Measurements from ENCODE around the gene C2orf92. TPM values are rescaled to one million over a fixed set of nuclear protein-coding genes. Genes with fewer than 3 reads are reported as not detected.
A peak's percentile ranks its signal among the peaks of the same experiment; 100 is the strongest.

The C2orf92 gene
- total RNA-seq, result 11.3 TPM

DNA sequence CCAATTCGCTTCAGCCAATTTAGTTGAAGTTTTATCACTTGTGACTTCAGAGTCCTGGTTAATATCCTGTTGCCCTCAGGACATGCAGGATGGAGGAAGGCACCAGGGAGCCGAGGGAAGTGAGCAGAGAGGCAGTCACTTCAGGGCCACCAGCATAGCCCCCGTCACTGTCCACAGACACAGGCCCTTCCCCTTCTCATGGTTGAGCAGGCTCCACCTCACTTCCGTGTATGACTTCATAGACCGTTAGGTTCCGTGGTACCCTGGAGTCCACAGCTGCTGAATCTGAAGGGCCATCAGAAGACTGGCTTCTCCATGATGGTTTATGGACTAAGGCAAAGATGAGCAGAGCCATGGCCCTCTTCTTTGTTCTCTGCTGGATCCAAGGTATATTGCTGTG, at the start of gene C2orf92:
TSS of gene C2orf92 (plus strand) at position 266 of the 400 bp plus-strand sequence. CDS start at position 342, 76 bp downstream.

DNA sequence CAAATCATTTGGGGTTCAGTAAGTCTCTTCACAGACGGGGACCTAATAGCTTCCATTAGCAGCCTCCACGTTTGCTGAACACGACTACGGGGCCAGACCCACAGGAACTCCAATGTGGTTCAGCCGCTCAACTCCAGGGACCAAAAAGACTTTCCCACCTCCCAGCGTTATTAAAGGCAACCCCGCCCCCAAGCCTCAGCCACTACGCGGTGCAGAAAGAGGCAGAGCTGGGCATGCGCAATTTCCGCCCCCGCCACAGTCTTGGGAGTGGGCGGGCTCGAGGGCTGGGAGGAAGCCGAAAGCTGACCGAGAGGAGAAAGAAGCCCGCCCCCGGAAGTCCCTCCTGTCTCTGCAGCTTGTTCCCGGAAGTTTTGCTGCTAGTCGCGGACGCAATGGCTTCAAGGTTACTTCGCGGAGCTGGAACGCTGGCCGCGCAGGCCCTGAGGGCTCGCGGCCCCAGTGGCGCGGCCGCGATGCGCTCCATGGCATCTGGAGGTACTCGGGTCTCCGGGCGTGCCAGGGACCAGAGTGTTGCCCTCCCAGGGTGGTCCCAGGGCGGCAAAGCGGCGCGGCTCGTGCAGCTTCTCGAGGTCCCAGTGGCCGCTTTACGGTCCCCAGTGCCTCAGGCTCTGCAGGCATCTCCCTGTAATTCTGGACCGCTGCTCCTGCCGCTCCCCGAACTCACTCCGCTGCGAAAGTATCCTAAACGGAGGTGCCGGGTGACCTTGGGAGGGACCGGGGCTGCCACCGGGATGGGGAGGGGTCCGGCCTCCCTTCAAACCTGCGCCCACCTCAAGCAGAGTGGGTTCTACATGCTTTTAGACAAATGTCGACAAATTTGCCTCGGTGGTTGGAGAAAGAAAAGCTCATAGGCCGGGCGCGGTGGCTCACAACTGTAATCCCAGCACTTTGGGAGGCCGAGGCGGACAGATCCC, 23.6 kb upstream of the C2orf92 start, which contains the start of gene COX5B:
TSS of gene COX5B (plus strand) at position 368 of the 935 bp plus-strand sequence. CDS start at position 393, 25 bp downstream.

GRCh38 chr2:97663962-97664635, 5.4 kb upstream of the C2orf92 start, which contains the start of gene ACTR1B:
TSS of gene ACTR1B (minus strand) at chr2:97664044. CDS start at chr2:97663890, 154 bp downstream.

DNA sequence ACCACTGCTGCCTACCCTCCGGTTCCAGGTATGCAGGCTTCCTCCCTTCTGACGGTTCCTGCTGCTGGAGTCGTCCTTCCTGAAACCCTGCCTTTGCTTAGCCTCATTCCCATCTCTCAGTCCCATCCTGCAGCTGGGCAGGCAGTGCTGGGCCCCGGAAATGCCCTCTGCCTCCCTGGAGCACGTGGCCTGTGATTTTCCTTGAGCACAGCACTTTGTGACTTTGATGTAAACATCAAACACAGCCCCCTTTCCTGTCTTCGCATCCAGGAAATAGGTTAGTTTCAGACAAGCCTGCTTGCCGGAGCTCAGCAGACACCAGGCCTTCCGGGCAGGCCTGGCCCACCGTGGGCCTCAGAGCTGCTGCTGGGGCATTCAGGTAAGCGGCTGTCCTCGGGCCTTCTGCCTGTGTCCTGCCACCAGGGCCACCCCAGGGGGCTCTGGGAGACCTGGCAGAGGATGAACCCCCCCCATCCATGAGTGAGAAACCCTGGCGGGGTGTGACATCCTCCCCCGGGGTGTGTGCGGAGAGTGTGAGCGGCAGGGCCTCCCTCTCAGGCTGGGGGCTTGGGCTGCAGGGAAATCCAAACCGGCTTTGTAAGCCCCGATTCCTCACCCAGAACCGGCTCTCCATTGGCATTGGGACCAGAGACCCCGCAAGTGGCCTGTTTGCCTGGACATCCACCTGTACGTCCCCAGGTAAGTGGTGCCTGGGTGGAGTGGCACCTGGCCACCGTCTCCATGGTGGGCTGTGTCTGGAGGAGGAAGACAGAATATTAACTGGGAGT, 44.0 kb downstream of the C2orf92 start, which contains the start of gene ZAP70:
TSS of gene ZAP70 (plus strand) at position 281 of the 788 bp plus-strand sequence. CDS start 10,461 bp downstream, outside the sequence.

Small RNA genes lying within 50 kb of the gene (small RNA-seq; reads per million reads assigned to genes)
- gene RNU4-8P (ENCODE audit: low replicate concordance), result 0.73 reads per million, percentile 61 among the genes with 10 or more reads in this experiment

Other genes with a start within 250 kb of the C2orf92 start
- gene ANKRD36B, start 79.8 kb upstream of the C2orf92 start, total RNA-seq, result 604 TPM
- gene COX5B, start 23.7 kb upstream of the C2orf92 start, total RNA-seq, result 142 TPM
- gene ACTR1B, start 5.7 kb upstream of the C2orf92 start, total RNA-seq, result 40.7 TPM
- 1.9 TPM for gene ZAP70, start 43.9 kb downstream of the C2orf92 start, total RNA-seq

Measured in parietal lobe (tissue), 2 donors.